ENCODE results near the gene CARD11.

GRCh38 chr7:2879354-2879753 is 164.3 kb downstream of the CARD11 start:
- TF ChIP-seq CTCF (IDR thresholded peaks at IDR 0.05) (no peak), POLR2AphosphoS5 (IDR thresholded peaks at IDR 0.05) (no peak), POLR2A (IDR thresholded peaks at IDR 0.05) (no peak)
